HCT116 (cell line): ENCODE results near the gene LRP1B. TPM values are rescaled to one million over a fixed set of nuclear protein-coding genes. Genes with fewer than 3 reads are reported as not detected.

Experiments
- ATAC-seq: fragments of 200-7000 bp; cut with Tn5 transposase; 2 replicates; pipeline ENCODE4 v1.9.1; 2020; ENCODE audit warnings: mild to moderate bottlenecking, moderate library complexity
- BruUV-seq: library from RNA; stranded (reverse); fragments of 400-500 nt; replicated peaks from 2 replicates; lab custom pipeline; 2021; lab: Mats Ljungman, UMichigan
- CTCF ChIA-PET: fragments of 300-600 bp; sonication (Branson Sonifier 250); formaldehyde crosslinking; loops from one replicate; lab custom pipeline; 2021; ENCODE audit warnings: antibody characterized with exemption; lab: Charles Lee
- POLR2A ChIA-PET: fragments of 300-600, 350-600 bp; sonication (Branson Sonifier 250); formaldehyde crosslinking; loops from one replicate; lab custom pipeline; 2021; ENCODE audit warnings: antibody characterized with exemption; lab: Charles Lee
- RAD21 ChIA-PET, 2 experiments: fragments of 300-600 bp; sonication (Branson Sonifier 250); formaldehyde crosslinking; loops; one replicate each; lab custom pipeline; 2023; ENCODE audit warnings: low total read pairs in 2 of 2; ENCODE audit not compliant: uncharacterized antibody in 2 of 2, unreplicated experiment in 2 of 2, low non-redundant PET in 1 of 2; lab: Charles Lee
- DNase-seq: peaks from one replicate; pipeline ENCODE4 v3.0.0-alpha.2; 2010; ENCODE audit warnings: low read depth, low spot score
- H2AFZ ChIP-seq: fragments of 200-600 bp; shearing (Covaris generic), sonication (generic); 2 replicates; pipeline ENCODE4 v1.6.1; 2017; ENCODE audit warnings: low read depth, mixed run types, mixed read lengths, antibody characterized with exemption, low read length; ENCODE audit not compliant: poor library complexity, severe bottlenecking
- H3K27ac ChIP-seq: 2 replicates; pipeline ENCODE4 v1.5.1; 2012; ENCODE audit warnings: low read depth, low read length
- H3K27me3 ChIP-seq: fragments of 200-600 bp; sonication (generic); 2 replicates; pipeline ENCODE4 v1.6.1; 2016; ENCODE audit warnings: mixed run types, low read length, mixed read lengths; ENCODE audit not compliant: insufficient read depth
- H3K36me3 ChIP-seq, 2 experiments: fragments of 200-500 bp in 1 of 2; fragments of 200-600 bp in 1 of 2; sonication (Bioruptor generic) in 1 of 2; sonication (generic) in 1 of 2; 2 replicates each; pipeline versions ENCODE4 v1.5.1 to v1.6.1; 2014 to 2016; ENCODE audit warnings: low read length in 2 of 2, inconsistent platforms in 1 of 2, mixed read lengths in 1 of 2, mixed run types in 1 of 2; ENCODE audit not compliant: insufficient read depth in 2 of 2, control insufficient read depth in 1 of 2
- H3K4me1 ChIP-seq, 2 experiments: fragments of 200-600 bp in 1 of 2; sonication (generic) in 1 of 2; 2 replicates each; pipeline versions ENCODE4 v1.5.1 to v1.6.1; 2012 to 2017; ENCODE audit warnings: low read length in 2 of 2, inconsistent platforms in 1 of 2, mild to moderate bottlenecking in 1 of 2, mixed read lengths in 1 of 2, mixed run types in 1 of 2, moderate library complexity in 1 of 2; ENCODE audit not compliant: insufficient read depth in 2 of 2, control insufficient read depth in 1 of 2
- H3K4me2 ChIP-seq: fragments of 200-600 bp; sonication (generic); 2 replicates; pipeline ENCODE4 v1.6.1; 2017; ENCODE audit warnings: mixed run types, low read length, mixed read lengths
- H3K4me3 ChIP-seq, 2 experiments: fragments of 200-600 bp in 1 of 2; sonication (generic) in 1 of 2; replicated peaks in 1 of 2; 2 replicates each; pipeline ENCODE4 v1.5.1; 2011 to 2016; ENCODE audit warnings: low read length in 2 of 2, control low read depth in 1 of 2, low read depth in 1 of 2, mild to moderate bottlenecking in 1 of 2, mixed read lengths in 1 of 2, mixed run types in 1 of 2
- H3K79me2 ChIP-seq: fragments of 200-600 bp; sonication (generic); 2 replicates; pipeline ENCODE4 v1.6.1; 2017; ENCODE audit warnings: mild to moderate bottlenecking, mixed run types, low read length, moderate library complexity, mixed read lengths; ENCODE audit not compliant: insufficient read depth
- H3K9ac ChIP-seq: fragments of 200-600 bp; sonication (generic); 2 replicates; pipeline ENCODE4 v1.6.1; 2016; ENCODE audit warnings: low read length, mixed read lengths
- H3K9me2 ChIP-seq: fragments of 200-600 bp; sonication (generic), shearing (Covaris generic); 2 replicates; pipeline ENCODE4 v1.6.1; 2017; ENCODE audit warnings: mixed run types, mild to moderate bottlenecking, moderate library complexity; ENCODE audit not compliant: insufficient read depth
- H3K9me3 ChIP-seq, 2 experiments: fragments of 200-500 bp in 1 of 2; fragments of 200-600 bp in 1 of 2; sonication (Bioruptor generic) in 1 of 2; sonication (generic) in 1 of 2; 2 replicates each; pipeline ENCODE4 v1.6.1; 2014 to 2017; ENCODE audit warnings: low read length in 2 of 2, mixed read lengths in 2 of 2, inconsistent platforms in 1 of 2, low read depth in 1 of 2, mild to moderate bottlenecking in 1 of 2, mixed run types in 1 of 2, moderate library complexity in 1 of 2; ENCODE audit not compliant: control insufficient read depth in 1 of 2, insufficient read depth in 1 of 2
- H4K20me1 ChIP-seq: fragments of 200-600 bp; sonication (generic), shearing (Covaris generic); 2 replicates; pipeline ENCODE4 v1.6.1; 2017; ENCODE audit warnings: mixed run types, mild to moderate bottlenecking, moderate library complexity; ENCODE audit not compliant: insufficient read depth
- CBX3 ChIP-seq: IDR thresholded peaks from 2 replicates; pipeline ENCODE4 v1.6.1; 2012; ENCODE audit warnings: low read depth
- CEBPB ChIP-seq: IDR thresholded peaks from 2 replicates; pipeline ENCODE4 v1.6.1; 2012; ENCODE audit warnings: low read depth
- EGR1 ChIP-seq: IDR thresholded peaks from 2 replicates; pipeline ENCODE4 v1.6.1; 2012; ENCODE audit warnings: low read depth
- ELF1 ChIP-seq: IDR thresholded peaks from 2 replicates; pipeline ENCODE4 v1.6.1; 2012; ENCODE audit warnings: low read depth, borderline replicate concordance
- EZH2 ChIP-seq: fragments of 200-600 bp; sonication (generic); IDR thresholded peaks from 2 replicates; pipeline ENCODE4 v1.6.1; 2017; ENCODE audit warnings: antibody characterized with exemption, mixed run types
- EZH2phosphoT487 ChIP-seq: fragments of 200-600 bp; IDR thresholded peaks from 2 replicates; pipeline ENCODE4 v1.6.1; 2018; ENCODE audit warnings: antibody characterized with exemption, borderline replicate concordance
- FOSL1 ChIP-seq: IDR thresholded peaks from 2 replicates; pipeline ENCODE4 v1.6.1; 2012; ENCODE audit warnings: low read depth
- POLR2A ChIP-seq: IDR thresholded peaks from 2 replicates; pipeline ENCODE4 v1.7.0; 2011; ENCODE audit warnings: borderline replicate concordance; ENCODE audit not compliant: insufficient read depth, insufficient read length; ENCODE audit errors: extremely low read depth
- POLR2AphosphoS5 ChIP-seq: IDR thresholded peaks from 2 replicates; pipeline ENCODE4 v1.6.1; 2011; ENCODE audit warnings: mild to moderate bottlenecking, low read depth, low read length, moderate library complexity
- RAD21 ChIP-seq: IDR thresholded peaks from 2 replicates; pipeline ENCODE4 v1.6.1; 2012; ENCODE audit warnings: low read depth, mild to moderate bottlenecking
- SIN3A ChIP-seq: IDR thresholded peaks from 2 replicates; pipeline ENCODE4 v1.6.1; 2012; ENCODE audit warnings: low read depth
- SRF ChIP-seq: IDR thresholded peaks from 2 replicates; pipeline ENCODE4 v1.6.1; 2012; ENCODE audit warnings: low read depth
- TCF7L2 ChIP-seq: IDR thresholded peaks from 2 replicates; pipeline ENCODE4 v1.7.0; 2011; ENCODE audit warnings: borderline replicate concordance, inconsistent platforms; ENCODE audit not compliant: insufficient read depth, insufficient read length; ENCODE audit errors: extremely low read depth
- YY1 ChIP-seq: IDR thresholded peaks from 2 replicates; pipeline ENCODE4 v1.6.1; 2011; ENCODE audit warnings: low read length, low read depth, moderate library complexity, mild to moderate bottlenecking; ENCODE audit not compliant: insufficient replicate concordance; ENCODE audit errors: extremely low read depth
- ZFX ChIP-seq: fragments of 450-650 bp; IDR thresholded peaks from 2 replicates; pipeline ENCODE4 v1.6.1; 2017
- intact Hi-C: fragments of 100-400 bp; cut with micrococcal nuclease; formaldehyde crosslinking; loops from 2 replicates; pipeline ENCODE4 v1.10.0; 2022
- total RNA-seq: library from RNA; stranded (reverse); gene quantifications from one replicate; pipeline ENCODE4 v1.2.1, GENCODE V29; 2021; ENCODE audit not compliant: unreplicated experiment
- TF ChIP-seq, protein P1 (sequence below): IDR thresholded peaks from 2 replicates; pipeline ENCODE4 v1.6.1; 2012
- TF ChIP-seq, protein P2 (sequence below): IDR thresholded peaks from 2 replicates; pipeline ENCODE4 v1.6.1; 2012; ENCODE audit warnings: low read depth
- TF ChIP-seq, protein P3 (sequence below): IDR thresholded peaks from 2 replicates; pipeline ENCODE4 v1.6.1; 2011; ENCODE audit warnings: mild to moderate bottlenecking, low read length, moderate library complexity; ENCODE audit not compliant: insufficient replicate concordance; ENCODE audit errors: extremely low read depth
- TF ChIP-seq, protein P4 (sequence below), 3 experiments: fragments of 200-600 bp in 1 of 3; sonication (generic) in 1 of 3; IDR thresholded peaks in 2 of 3; conservative IDR thresholded peaks in 1 of 3; 2 replicates each; pipeline ENCODE4 v1.5.1; 2012 to 2017; ENCODE audit warnings: low read depth in 2 of 3, low read length in 2 of 3, antibody characterized with exemption in 1 of 3, borderline replicate concordance in 1 of 3, control low read depth in 1 of 3, mild to moderate bottlenecking in 1 of 3, mixed read lengths in 1 of 3, mixed run types in 1 of 3, moderate library complexity in 1 of 3; ENCODE audit not compliant: insufficient read depth in 1 of 3

Gene LRP1B
- total RNA-seq, 1 experiment from 2014 or later, result 0.34 TPM

DNA sequence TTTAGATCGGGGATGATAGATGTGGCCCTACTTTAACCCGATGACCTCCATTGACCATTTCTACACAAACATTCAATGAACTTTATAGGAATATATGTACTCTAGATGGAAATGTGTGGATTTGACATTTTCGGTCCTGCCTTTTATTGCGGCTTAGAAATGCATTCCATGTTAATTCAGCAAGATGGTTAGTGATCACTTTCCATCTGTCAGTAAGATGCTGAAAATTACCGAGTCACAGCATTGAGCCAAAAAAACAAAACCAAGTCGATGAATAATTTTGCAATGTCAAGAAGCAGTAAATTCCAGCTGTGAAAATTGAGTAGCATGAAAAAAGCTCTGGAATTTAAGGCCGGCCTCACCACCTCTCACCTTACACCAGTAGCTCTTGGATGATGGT, 1708.1 kb downstream of the LRP1B start:
- POLR2A ChIA-PET, result no interaction called here
- Histone ChIP-seq H3K79me2 (no peaks in the 10 kb centered on the region), H3K4me1 (no peaks in the 10 kb centered on the region), H3K27ac (no peak overlapping the region), H3K9me2 (no peaks in the 10 kb centered on the region), H4K20me1 (no peaks in the 10 kb centered on the region), H3K9me3 (no peaks in the 10 kb centered on the region), H3K4me2 (no peak overlapping the region), H3K27me3 (no peaks in the 10 kb centered on the region), H3K36me3 (no peaks in the 10 kb centered on the region), H3K9ac (no peak overlapping the region), H3K4me3 (no peak overlapping the region), H2AFZ (no peak overlapping the region)
- RAD21 ChIA-PET, result no interaction called here
- TF ChIP-seq CBX3 (no peak), FOSL1 (no peak), TCF7L2 (no peak), EGR1 (no peak), YY1 (no peak), POLR2AphosphoS5 (no peak), ZFX (no peak), EZH2 (no peak), SRF (no peak), POLR2A (no peak), SIN3A (no peak), EZH2phosphoT487 (no peak), ELF1 (no peak), RAD21 (no peak), CEBPB (no peak)
- TF ChIP-seq, protein P1, sequence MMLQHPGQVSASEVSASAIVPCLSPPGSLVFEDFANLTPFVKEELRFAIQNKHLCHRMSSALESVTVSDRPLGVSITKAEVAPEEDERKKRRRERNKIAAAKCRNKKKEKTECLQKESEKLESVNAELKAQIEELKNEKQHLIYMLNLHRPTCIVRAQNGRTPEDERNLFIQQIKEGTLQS, result no peak
- TF ChIP-seq, protein P2, sequence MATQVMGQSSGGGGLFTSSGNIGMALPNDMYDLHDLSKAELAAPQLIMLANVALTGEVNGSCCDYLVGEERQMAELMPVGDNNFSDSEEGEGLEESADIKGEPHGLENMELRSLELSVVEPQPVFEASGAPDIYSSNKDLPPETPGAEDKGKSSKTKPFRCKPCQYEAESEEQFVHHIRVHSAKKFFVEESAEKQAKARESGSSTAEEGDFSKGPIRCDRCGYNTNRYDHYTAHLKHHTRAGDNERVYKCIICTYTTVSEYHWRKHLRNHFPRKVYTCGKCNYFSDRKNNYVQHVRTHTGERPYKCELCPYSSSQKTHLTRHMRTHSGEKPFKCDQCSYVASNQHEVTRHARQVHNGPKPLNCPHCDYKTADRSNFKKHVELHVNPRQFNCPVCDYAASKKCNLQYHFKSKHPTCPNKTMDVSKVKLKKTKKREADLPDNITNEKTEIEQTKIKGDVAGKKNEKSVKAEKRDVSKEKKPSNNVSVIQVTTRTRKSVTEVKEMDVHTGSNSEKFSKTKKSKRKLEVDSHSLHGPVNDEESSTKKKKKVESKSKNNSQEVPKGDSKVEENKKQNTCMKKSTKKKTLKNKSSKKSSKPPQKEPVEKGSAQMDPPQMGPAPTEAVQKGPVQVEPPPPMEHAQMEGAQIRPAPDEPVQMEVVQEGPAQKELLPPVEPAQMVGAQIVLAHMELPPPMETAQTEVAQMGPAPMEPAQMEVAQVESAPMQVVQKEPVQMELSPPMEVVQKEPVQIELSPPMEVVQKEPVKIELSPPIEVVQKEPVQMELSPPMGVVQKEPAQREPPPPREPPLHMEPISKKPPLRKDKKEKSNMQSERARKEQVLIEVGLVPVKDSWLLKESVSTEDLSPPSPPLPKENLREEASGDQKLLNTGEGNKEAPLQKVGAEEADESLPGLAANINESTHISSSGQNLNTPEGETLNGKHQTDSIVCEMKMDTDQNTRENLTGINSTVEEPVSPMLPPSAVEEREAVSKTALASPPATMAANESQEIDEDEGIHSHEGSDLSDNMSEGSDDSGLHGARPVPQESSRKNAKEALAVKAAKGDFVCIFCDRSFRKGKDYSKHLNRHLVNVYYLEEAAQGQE, result no peak
- TF ChIP-seq, protein P3, sequence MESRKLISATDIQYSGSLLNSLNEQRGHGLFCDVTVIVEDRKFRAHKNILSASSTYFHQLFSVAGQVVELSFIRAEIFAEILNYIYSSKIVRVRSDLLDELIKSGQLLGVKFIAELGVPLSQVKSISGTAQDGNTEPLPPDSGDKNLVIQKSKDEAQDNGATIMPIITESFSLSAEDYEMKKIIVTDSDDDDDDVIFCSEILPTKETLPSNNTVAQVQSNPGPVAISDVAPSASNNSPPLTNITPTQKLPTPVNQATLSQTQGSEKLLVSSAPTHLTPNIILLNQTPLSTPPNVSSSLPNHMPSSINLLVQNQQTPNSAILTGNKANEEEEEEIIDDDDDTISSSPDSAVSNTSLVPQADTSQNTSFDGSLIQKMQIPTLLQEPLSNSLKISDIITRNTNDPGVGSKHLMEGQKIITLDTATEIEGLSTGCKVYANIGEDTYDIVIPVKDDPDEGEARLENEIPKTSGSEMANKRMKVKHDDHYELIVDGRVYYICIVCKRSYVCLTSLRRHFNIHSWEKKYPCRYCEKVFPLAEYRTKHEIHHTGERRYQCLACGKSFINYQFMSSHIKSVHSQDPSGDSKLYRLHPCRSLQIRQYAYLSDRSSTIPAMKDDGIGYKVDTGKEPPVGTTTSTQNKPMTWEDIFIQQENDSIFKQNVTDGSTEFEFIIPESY, result no peak
- TF ChIP-seq, protein P4, sequence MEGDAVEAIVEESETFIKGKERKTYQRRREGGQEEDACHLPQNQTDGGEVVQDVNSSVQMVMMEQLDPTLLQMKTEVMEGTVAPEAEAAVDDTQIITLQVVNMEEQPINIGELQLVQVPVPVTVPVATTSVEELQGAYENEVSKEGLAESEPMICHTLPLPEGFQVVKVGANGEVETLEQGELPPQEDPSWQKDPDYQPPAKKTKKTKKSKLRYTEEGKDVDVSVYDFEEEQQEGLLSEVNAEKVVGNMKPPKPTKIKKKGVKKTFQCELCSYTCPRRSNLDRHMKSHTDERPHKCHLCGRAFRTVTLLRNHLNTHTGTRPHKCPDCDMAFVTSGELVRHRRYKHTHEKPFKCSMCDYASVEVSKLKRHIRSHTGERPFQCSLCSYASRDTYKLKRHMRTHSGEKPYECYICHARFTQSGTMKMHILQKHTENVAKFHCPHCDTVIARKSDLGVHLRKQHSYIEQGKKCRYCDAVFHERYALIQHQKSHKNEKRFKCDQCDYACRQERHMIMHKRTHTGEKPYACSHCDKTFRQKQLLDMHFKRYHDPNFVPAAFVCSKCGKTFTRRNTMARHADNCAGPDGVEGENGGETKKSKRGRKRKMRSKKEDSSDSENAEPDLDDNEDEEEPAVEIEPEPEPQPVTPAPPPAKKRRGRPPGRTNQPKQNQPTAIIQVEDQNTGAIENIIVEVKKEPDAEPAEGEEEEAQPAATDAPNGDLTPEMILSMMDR (IDR thresholded peaks at IDR 0.05 in 2 of 3, conservative IDR thresholded peaks at IDR 0.05 in 1 of 3; ENCODE audit: borderline replicate concordance in 1 of 3, insufficient read depth in 1 of 3, low read depth in 2 of 3, low read length in 2 of 3), result no peak
- no peak for ATAC-seq
- no peak for DNase-seq
- intact Hi-C loops, result no loop called here
- CTCF ChIA-PET, result no interaction called here
- no TSS peak for BruUV-seq
